ENCODE results near the gene TMEM45A.
"Not testable (repeated sequence)": the region's sequence is repeated elsewhere in the genome, so short reads cannot be mapped to it uniquely, and the experiment has no call there.

Gene TMEM45A

GRCh38 chr3:100492059-100493006, at the start of gene TMEM45A:
TSS of gene TMEM45A (plus strand) at chr3:100492619. CDS start at chr3:100555212, 62,593 bp downstream.
- Mint-ChIP-seq H3K9me3 (no peaks in the 10 kb centered on the region), H3K4me3 (peak within 1 kb of the TSS; percentile 88), H3K4me1 (peaks cover 8% of the 10 kb centered on the region), H3K27ac (no peak within 1 kb of the TSS), H3K36me3 (no peaks in the 10 kb centered on the region), H3K27me3 (peaks cover 30% of the 10 kb centered on the region)

- no peaks in the 10 kb centered on the region for H3K9me3 Mint-ChIP-seq
- H3K27ac Mint-ChIP-seq: no peak overlapping the region
- H3K4me1 Mint-ChIP-seq: peaks cover 9% of the 10 kb centered on the region
- H3K4me3 Mint-ChIP-seq: no peak overlapping the region
- no peaks in the 10 kb centered on the region for H3K27me3 Mint-ChIP-seq
- no peaks in the 10 kb centered on the region for H3K36me3 Mint-ChIP-seq
Measured at GRCh38 chr3:100443690-100444089, 48.7 kb upstream of the TMEM45A start.

GRCh38 chr3:100447067-100447466, 45.4 kb upstream of the TMEM45A start:
- not testable (repeated sequence) for H3K36me3 Mint-ChIP-seq, H3K27me3 Mint-ChIP-seq, H3K4me1 Mint-ChIP-seq, H3K9me3 Mint-ChIP-seq, H3K4me3 Mint-ChIP-seq, H3K27ac Mint-ChIP-seq

- Mint-ChIP-seq H3K4me1 (no peaks in the 10 kb centered on the region), H3K9me3 (no peaks in the 10 kb centered on the region), H3K27me3 (no peaks in the 10 kb centered on the region), H3K4me3 (no peak overlapping the region), H3K27ac (no peak overlapping the region), H3K36me3 (no peaks in the 10 kb centered on the region)
Measured at GRCh38 chr3:100448079-100448478, 44.3 kb upstream of the TMEM45A start.

- Mint-ChIP-seq H3K4me1 (no peaks in the 10 kb centered on the region), H3K27ac (no peak overlapping the region), H3K4me3 (no peak overlapping the region), H3K36me3 (no peaks in the 10 kb centered on the region), H3K9me3 (no peaks in the 10 kb centered on the region), H3K27me3 (no peaks in the 10 kb centered on the region)
Measured at GRCh38 chr3:100449214-100449613, 43.2 kb upstream of the TMEM45A start.

- H3K36me3 Mint-ChIP-seq: no peaks in the 10 kb centered on the region
- H3K4me3 Mint-ChIP-seq: no peak overlapping the region
- peaks cover 8% of the 10 kb centered on the region for H3K4me1 Mint-ChIP-seq
- no peaks in the 10 kb centered on the region for H3K9me3 Mint-ChIP-seq
- no peaks in the 10 kb centered on the region for H3K27me3 Mint-ChIP-seq
- H3K27ac Mint-ChIP-seq: no peak overlapping the region
Measured at GRCh38 chr3:100454677-100455076, 37.7 kb upstream of the TMEM45A start.

GRCh38 chr3:100455841-100456550, 36.4 kb upstream of the TMEM45A start:
- Mint-ChIP-seq H3K4me1 (peaks cover 8% of the 10 kb centered on the region), H3K27me3 (no peaks in the 10 kb centered on the region), H3K36me3 (no peaks in the 10 kb centered on the region), H3K27ac (no peak overlapping the region), H3K9me3 (no peaks in the 10 kb centered on the region), H3K4me3 (no peak overlapping the region)

- no peaks in the 10 kb centered on the region for H3K9me3 Mint-ChIP-seq
- no peaks in the 10 kb centered on the region for H3K27me3 Mint-ChIP-seq
- H3K36me3 Mint-ChIP-seq: no peaks in the 10 kb centered on the region
- H3K4me3 Mint-ChIP-seq: no peak overlapping the region
- H3K4me1 Mint-ChIP-seq: peaks cover 8% of the 10 kb centered on the region
- H3K27ac Mint-ChIP-seq: no peak overlapping the region
Measured at GRCh38 chr3:100456745-100457144, 35.7 kb upstream of the TMEM45A start.

- H3K4me3 Mint-ChIP-seq: no peak overlapping the region
- no peak overlapping the region for H3K27ac Mint-ChIP-seq
- H3K9me3 Mint-ChIP-seq: no peaks in the 10 kb centered on the region
- H3K4me1 Mint-ChIP-seq: peaks cover 8% of the 10 kb centered on the region
- H3K27me3 Mint-ChIP-seq: no peaks in the 10 kb centered on the region
- H3K36me3 Mint-ChIP-seq: no peaks in the 10 kb centered on the region
Measured at GRCh38 chr3:100457811-100458210, 34.6 kb upstream of the TMEM45A start.

GRCh38 chr3:100458814-100459213, 33.6 kb upstream of the TMEM45A start:
- peaks cover 2% of the 10 kb centered on the region for H3K27me3 Mint-ChIP-seq
- peaks cover 8% of the 10 kb centered on the region for H3K4me1 Mint-ChIP-seq
- H3K27ac Mint-ChIP-seq: no peak overlapping the region
- H3K4me3 Mint-ChIP-seq: no peak overlapping the region
- H3K36me3 Mint-ChIP-seq: no peaks in the 10 kb centered on the region
- no peaks in the 10 kb centered on the region for H3K9me3 Mint-ChIP-seq

GRCh38 chr3:100463002-100463401, 29.4 kb upstream of the TMEM45A start:
- Mint-ChIP-seq H3K9me3 (no peaks in the 10 kb centered on the region), H3K4me1 (no peaks in the 10 kb centered on the region), H3K36me3 (no peaks in the 10 kb centered on the region), H3K27ac (peak overlapping the region; percentile 43), H3K27me3 (peaks cover 2% of the 10 kb centered on the region), H3K4me3 (no peak overlapping the region)

GRCh38 chr3:100463646-100464155, 28.7 kb upstream of the TMEM45A start:
- Mint-ChIP-seq H3K27me3 (peaks cover 2% of the 10 kb centered on the region), H3K36me3 (no peaks in the 10 kb centered on the region), H3K27ac (no peak overlapping the region), H3K9me3 (peaks cover 4% of the 10 kb centered on the region), H3K4me1 (no peaks in the 10 kb centered on the region), H3K4me3 (no peak overlapping the region)

- Mint-ChIP-seq H3K4me1 (no peaks in the 10 kb centered on the region), H3K4me3 (no peak overlapping the region), H3K27ac (no peak overlapping the region), H3K36me3 (peaks cover 2% of the 10 kb centered on the region), H3K27me3 (peaks cover 2% of the 10 kb centered on the region), H3K9me3 (peaks cover 4% of the 10 kb centered on the region)
Measured at GRCh38 chr3:100465892-100466777, 26.3 kb upstream of the TMEM45A start.

- Mint-ChIP-seq H3K27me3 (peaks cover 2% of the 10 kb centered on the region), H3K4me1 (no peaks in the 10 kb centered on the region), H3K4me3 (no peak overlapping the region), H3K27ac (no peak overlapping the region), H3K9me3 (peaks cover 4% of the 10 kb centered on the region), H3K36me3 (peaks cover 2% of the 10 kb centered on the region)
Measured at GRCh38 chr3:100467133-100467532, 25.3 kb upstream of the TMEM45A start.

GRCh38 chr3:100468676-100469075, 23.7 kb upstream of the TMEM45A start:
- peaks cover 4% of the 10 kb centered on the region for H3K9me3 Mint-ChIP-seq
- H3K4me3 Mint-ChIP-seq: no peak overlapping the region
- no peaks in the 10 kb centered on the region for H3K27me3 Mint-ChIP-seq

More at GRCh38 chr3:100468676-100469075, 23.7 kb upstream of the TMEM45A start:
- no peak overlapping the region for H3K27ac Mint-ChIP-seq
- no peaks in the 10 kb centered on the region for H3K4me1 Mint-ChIP-seq
- H3K36me3 Mint-ChIP-seq: peaks cover 2% of the 10 kb centered on the region
